HEK293 (cell line): ENCODE measurements around the gene CDK6.

Experiments
- AEBP2 ChIP-seq: fragments of 450-650 bp; formaldehyde crosslinking; IDR thresholded peaks from 2 replicates; pipeline ENCODE4 v1.5.1; 2016; ENCODE audit warnings: missing biosample characterization, missing genetic modification characterization, borderline replicate concordance
- HOXD13 ChIP-seq: sonication (generic); formaldehyde crosslinking; IDR thresholded peaks from 2 replicates; pipeline ENCODE4 v1.8.0; 2022; ENCODE audit warnings: missing genetic modification reagents, borderline replicate concordance
- KLF1 ChIP-seq: fragments of 450-650 bp; formaldehyde crosslinking; IDR thresholded peaks from 2 replicates; pipeline ENCODE4 v1.5.1; 2016; ENCODE audit warnings: missing biosample characterization, missing genetic modification characterization
- OSR2 ChIP-seq: fragments of 450-650 bp; formaldehyde crosslinking; IDR thresholded peaks from 2 replicates; pipeline ENCODE4 v1.5.1; 2016; ENCODE audit warnings: missing biosample characterization, missing genetic modification characterization
- PRDM10 ChIP-seq: fragments of 450-650 bp; formaldehyde crosslinking; IDR thresholded peaks from 2 replicates; pipeline ENCODE4 v1.5.1; 2016; ENCODE audit warnings: missing biosample characterization, missing genetic modification characterization
- PRDM2 ChIP-seq: fragments of 450-650 bp; formaldehyde crosslinking; IDR thresholded peaks from 2 replicates; pipeline ENCODE4 v1.5.1; 2016; ENCODE audit warnings: missing biosample characterization, missing genetic modification characterization, borderline replicate concordance
- SCRT1 ChIP-seq: fragments of 450-650 bp; formaldehyde crosslinking; IDR thresholded peaks from 2 replicates; pipeline ENCODE4 v1.5.1; 2016; ENCODE audit warnings: missing biosample characterization, missing genetic modification characterization, borderline replicate concordance
- ZFHX2 ChIP-seq: fragments of 450-650 bp; formaldehyde crosslinking; conservative IDR thresholded peaks from 2 replicates; pipeline ENCODE4 v1.5.1; 2016; ENCODE audit warnings: missing biosample characterization, missing genetic modification characterization
- ZIC2 ChIP-seq: fragments of 450-650 bp; formaldehyde crosslinking; IDR thresholded peaks from 2 replicates; pipeline ENCODE4 v1.5.1; 2016; ENCODE audit warnings: missing biosample characterization, missing genetic modification characterization
- ZNF211 ChIP-seq: fragments of 450-650 bp; formaldehyde crosslinking; IDR thresholded peaks from 2 replicates; pipeline ENCODE4 v1.5.1; 2016; ENCODE audit warnings: low read depth, missing biosample characterization, missing genetic modification characterization
- ZNF23 ChIP-seq: fragments of 450-650 bp; formaldehyde crosslinking; IDR thresholded peaks from 2 replicates; pipeline ENCODE4 v1.5.1; 2016; ENCODE audit warnings: missing biosample characterization, missing genetic modification characterization, borderline replicate concordance
- ZNF335 ChIP-seq: fragments of 450-650 bp; formaldehyde crosslinking; conservative IDR thresholded peaks from 2 replicates; pipeline ENCODE4 v1.5.1; 2016; ENCODE audit warnings: missing biosample characterization, missing genetic modification characterization
- ZNF433 ChIP-seq: fragments of 450-650 bp; formaldehyde crosslinking; IDR thresholded peaks from 2 replicates; pipeline ENCODE4 v1.5.1; 2016; ENCODE audit warnings: missing biosample characterization, missing genetic modification characterization, low read depth
- ZNF585B ChIP-seq: fragments of 450-650 bp; formaldehyde crosslinking; IDR thresholded peaks from 2 replicates; pipeline ENCODE4 v1.5.1; 2016; ENCODE audit warnings: missing biosample characterization, missing genetic modification characterization
- ZNF692 ChIP-seq: fragments of 450-650 bp; formaldehyde crosslinking; IDR thresholded peaks from 2 replicates; pipeline ENCODE4 v1.5.1; 2016; ENCODE audit warnings: missing biosample characterization, missing genetic modification characterization
- ZNF792 ChIP-seq: fragments of 450-650 bp; formaldehyde crosslinking; IDR thresholded peaks from 2 replicates; pipeline ENCODE4 v1.5.1; 2016; ENCODE audit warnings: missing biosample characterization, missing genetic modification characterization
- ZNF830 ChIP-seq: fragments of 450-650 bp; IDR thresholded peaks from 2 replicates; pipeline ENCODE4 v1.5.0; 2018; ENCODE audit warnings: missing biosample characterization, missing genetic modification characterization, low read depth, mild to moderate bottlenecking, moderate library complexity
- TF ChIP-seq, protein P1 (sequence below): fragments of 450-650 bp; formaldehyde crosslinking; IDR thresholded peaks from 2 replicates; pipeline ENCODE4 v1.5.1; 2016; ENCODE audit warnings: missing biosample characterization, missing genetic modification characterization
- TF ChIP-seq, protein P2 (sequence below): fragments of 450-650 bp; formaldehyde crosslinking; IDR thresholded peaks from 2 replicates; pipeline ENCODE4 v1.5.1; 2016; ENCODE audit warnings: missing biosample characterization, missing genetic modification characterization
- TF ChIP-seq, protein P3 (sequence below): fragments of 450-650 bp; formaldehyde crosslinking; IDR thresholded peaks from 2 replicates; pipeline ENCODE4 v1.5.1; 2017; ENCODE audit warnings: missing biosample characterization, missing genetic modification characterization

Gene CDK6

GRCh38 chr7:92833766-92834506 lies 2.4 kb downstream of the CDK6 start (continued):
- TF ChIP-seq HOXD13 (no peak), PRDM10 (tag by site-specific recombination) (peak; percentile 64), ZIC2 (tag by site-specific recombination) (no peak), ZFHX2 (tag by site-specific recombination) (peak; percentile 75), AEBP2 (tag by site-specific recombination) (no peak), ZNF23 (no peak), PRDM2 (tag by site-specific recombination) (no peak), ZNF585B (tag by site-specific recombination) (no peak), ZNF830 (tag by site-specific recombination) (no peak), ZNF792 (tag by site-specific recombination) (no peak), OSR2 (tag by site-specific recombination) (peak; percentile 34; the same call in 1 of the 2 replicates), ZNF211 (tag by site-specific recombination) (no peak), ZNF433 (tag by site-specific recombination) (no peak), ZNF335 (tag by site-specific recombination) (peak; percentile 98), SCRT1 (tag by site-specific recombination) (no peak), ZNF692 (peak; percentile 69), KLF1 (tag by site-specific recombination) (peak; percentile 41; the same call in 1 of the 2 replicates)
- TF ChIP-seq, protein P1, sequence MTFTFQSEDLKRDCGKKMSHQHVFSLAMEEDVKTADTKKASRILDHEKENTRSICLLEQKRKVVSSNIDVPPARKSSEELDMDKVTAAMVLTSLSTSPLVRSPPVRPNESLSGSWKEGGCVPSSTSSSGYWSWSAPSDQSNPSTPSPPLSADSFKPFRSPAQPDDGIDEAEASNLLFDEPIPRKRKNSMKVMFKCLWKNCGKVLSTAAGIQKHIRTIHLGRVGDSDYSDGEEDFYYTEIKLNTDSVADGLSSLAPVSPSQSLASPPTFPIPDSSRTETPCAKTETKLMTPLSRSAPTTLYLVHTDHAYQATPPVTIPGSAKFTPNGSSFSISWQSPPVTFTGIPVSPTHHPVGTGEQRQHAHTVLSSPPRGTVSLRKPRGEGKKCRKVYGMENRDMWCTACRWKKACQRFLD (tag by site-specific recombination), result no peak
- TF ChIP-seq, protein P2, sequence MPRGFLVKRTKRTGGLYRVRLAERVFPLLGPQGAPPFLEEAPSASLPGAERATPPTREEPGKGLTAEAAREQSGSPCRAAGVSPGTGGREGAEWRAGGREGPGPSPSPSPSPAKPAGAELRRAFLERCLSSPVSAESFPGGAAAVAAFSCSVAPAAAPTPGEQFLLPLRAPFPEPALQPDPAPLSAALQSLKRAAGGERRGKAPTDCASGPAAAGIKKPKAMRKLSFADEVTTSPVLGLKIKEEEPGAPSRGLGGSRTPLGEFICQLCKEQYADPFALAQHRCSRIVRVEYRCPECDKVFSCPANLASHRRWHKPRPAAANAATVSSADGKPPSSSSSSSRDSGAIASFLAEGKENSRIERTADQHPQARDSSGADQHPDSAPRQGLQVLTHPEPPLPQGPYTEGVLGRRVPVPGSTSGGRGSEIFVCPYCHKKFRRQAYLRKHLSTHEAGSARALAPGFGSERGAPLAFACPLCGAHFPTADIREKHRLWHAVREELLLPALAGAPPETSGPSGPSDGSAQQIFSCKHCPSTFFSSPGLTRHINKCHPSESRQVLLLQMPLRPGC (tag by site-specific recombination), result no peak
- TF ChIP-seq, protein P3, sequence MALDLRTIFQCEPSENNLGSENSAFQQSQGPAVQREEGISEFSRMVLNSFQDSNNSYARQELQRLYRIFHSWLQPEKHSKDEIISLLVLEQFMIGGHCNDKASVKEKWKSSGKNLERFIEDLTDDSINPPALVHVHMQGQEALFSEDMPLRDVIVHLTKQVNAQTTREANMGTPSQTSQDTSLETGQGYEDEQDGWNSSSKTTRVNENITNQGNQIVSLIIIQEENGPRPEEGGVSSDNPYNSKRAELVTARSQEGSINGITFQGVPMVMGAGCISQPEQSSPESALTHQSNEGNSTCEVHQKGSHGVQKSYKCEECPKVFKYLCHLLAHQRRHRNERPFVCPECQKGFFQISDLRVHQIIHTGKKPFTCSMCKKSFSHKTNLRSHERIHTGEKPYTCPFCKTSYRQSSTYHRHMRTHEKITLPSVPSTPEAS, result peak; percentile 35; the same call in 1 of the 2 replicates
